ENCODE results near the gene PHC3.

PHC3 gene

GRCh38 chr3:170044271-170044670, 137.3 kb downstream of the PHC3 start:
- no peak for DNase-seq (ENCODE audit: low read depth in 2 of 2)

GRCh38 chr3:170043506-170043905, 138.0 kb downstream of the PHC3 start:
- no peak for DNase-seq (ENCODE audit: low read depth in 2 of 2)

GRCh38 chr3:170040418-170040817, 141.1 kb downstream of the PHC3 start:
- no peak for DNase-seq (ENCODE audit: low read depth in 2 of 2)

GRCh38 chr3:170038434-170039110, 143.0 kb downstream of the PHC3 start:
- DNase-seq (ENCODE audit: low read depth in 2 of 2), result no peak
